Trophoblast cell (in vitro differentiated cells and primary cell): ENCODE data around the gene MAGI2.

Experiments used
- DNase-seq, 2 donors: peaks; one replicate each; pipeline ENCODE4 v3.0.0-alpha.2; 2016
- H2AFZ ChIP-seq: 2 replicates; pipeline ENCODE4 v1.6.1; 2013; ENCODE audit warnings: low read length, moderate library complexity, mild to moderate bottlenecking; ENCODE audit not compliant: insufficient read depth, poor library complexity
- H2AK5ac ChIP-seq: 2 replicates; pipeline ENCODE4 v1.6.1; 2013; ENCODE audit warnings: mild to moderate bottlenecking, low read length
- H2BK120ac ChIP-seq: 2 replicates; pipeline ENCODE4 v1.6.1; 2013; ENCODE audit warnings: low read length, mild to moderate bottlenecking, moderate library complexity; ENCODE audit not compliant: insufficient read depth, poor library complexity
- H2BK12ac ChIP-seq: 2 replicates; pipeline ENCODE4 v1.6.1; 2013; ENCODE audit warnings: mild to moderate bottlenecking, low read length, moderate library complexity
- H2BK5ac ChIP-seq: 2 replicates; pipeline ENCODE4 v1.6.1; 2013; ENCODE audit warnings: low read length, low read depth, moderate library complexity, mild to moderate bottlenecking; ENCODE audit not compliant: poor library complexity
- H3K14ac ChIP-seq: 2 replicates; pipeline ENCODE4 v1.6.1; 2013; ENCODE audit warnings: mild to moderate bottlenecking, low read length
- H3K18ac ChIP-seq: 2 replicates; pipeline ENCODE4 v1.6.1; 2013; ENCODE audit warnings: mild to moderate bottlenecking, low read length
- H3K23ac ChIP-seq: 2 replicates; pipeline ENCODE4 v1.6.1; 2013; ENCODE audit warnings: low read length
- H3K27ac ChIP-seq: 2 replicates; pipeline ENCODE4 v1.5.1; 2013; ENCODE audit warnings: low read depth, mild to moderate bottlenecking, inconsistent platforms, low read length, moderate library complexity
- H3K27me3 ChIP-seq: 2 replicates; pipeline ENCODE4 v1.6.1; 2013; ENCODE audit warnings: inconsistent platforms, mild to moderate bottlenecking, low read length, moderate library complexity; ENCODE audit not compliant: insufficient read depth
- H3K36me3 ChIP-seq, 2 experiments: 1 replicate in 1 of 2; 2 replicates in 1 of 2; pipeline ENCODE4 v1.6.1; 2013; ENCODE audit warnings: low read length in 2 of 2, mild to moderate bottlenecking in 2 of 2, moderate library complexity in 1 of 2; ENCODE audit not compliant: insufficient read depth in 2 of 2, control insufficient read depth in 1 of 2
- H3K4ac ChIP-seq: 2 replicates; pipeline ENCODE4 v1.6.1; 2013; ENCODE audit warnings: low read depth, mild to moderate bottlenecking, low read length, moderate library complexity
- H3K4me1 ChIP-seq, 2 experiments: 1 replicate in 1 of 2; 2 replicates in 1 of 2; pipeline ENCODE4 v1.6.1; 2013; ENCODE audit warnings: low read length in 2 of 2, mild to moderate bottlenecking in 2 of 2, moderate library complexity in 1 of 2; ENCODE audit not compliant: insufficient read depth in 2 of 2, control insufficient read depth in 1 of 2
- H3K4me2 ChIP-seq: 2 replicates; pipeline ENCODE4 v1.6.1; 2013; ENCODE audit warnings: inconsistent platforms, mild to moderate bottlenecking, low read length, moderate library complexity
- H3K4me3 ChIP-seq: 2 replicates; pipeline ENCODE4 v1.5.1; 2013; ENCODE audit warnings: mild to moderate bottlenecking, low read depth, low read length, inconsistent platforms
- H3K79me1 ChIP-seq: one replicate; pipeline ENCODE4 v1.6.1; 2013; ENCODE audit warnings: low read length
- H3K79me2 ChIP-seq: 2 replicates; pipeline ENCODE4 v1.6.1; 2013; ENCODE audit warnings: low read length, mild to moderate bottlenecking; ENCODE audit not compliant: control insufficient read depth, insufficient read depth, poor library complexity
- H3K9ac ChIP-seq: 2 replicates; pipeline ENCODE4 v1.6.1; 2013; ENCODE audit warnings: mild to moderate bottlenecking, low read length
- H3K9me3 ChIP-seq: 2 replicates; pipeline ENCODE4 v1.6.1; 2013; ENCODE audit warnings: low read depth, mild to moderate bottlenecking, control low read depth, inconsistent platforms, low read length; ENCODE audit not compliant: insufficient read depth
- H4K12ac ChIP-seq: 2 replicates; pipeline ENCODE4 v1.6.1; 2013; ENCODE audit warnings: low read depth, mild to moderate bottlenecking, low read length, moderate library complexity
- H4K8ac ChIP-seq: 2 replicates; pipeline ENCODE4 v1.6.1; 2013; ENCODE audit warnings: low read depth, mild to moderate bottlenecking, low read length, moderate library complexity
- H4K91ac ChIP-seq: one replicate; pipeline ENCODE4 v1.6.1; 2013; ENCODE audit warnings: low read depth, mild to moderate bottlenecking, low read length, moderate library complexity
- WGBS: extraction: QIAGEN DNeasy Blood & Tissue Kit; methylation state at CpG from one replicate; pipeline ENCODE4 v1.1.7; 2013; ENCODE audit warnings: missing lambda C conversion rate; ENCODE audit not compliant: insufficient read length, insufficient coverage; ENCODE audit errors: extremely low coverage; 5-methylcytosine and 5-hydroxymethylcytosine counted together

The MAGI2 gene

GRCh38 chr7:78359836-78360235 is 1093.6 kb downstream of the MAGI2 start:
- Histone ChIP-seq H3K9ac (no peak overlapping the region), H2AFZ (no peak overlapping the region), H2BK12ac (no peak overlapping the region), H2BK120ac (no peak overlapping the region), H3K79me2 (no peaks in the 10 kb centered on the region), H3K23ac (no peak overlapping the region), H3K27me3 (no peaks in the 10 kb centered on the region), H2BK5ac (no peak overlapping the region), H4K8ac (no peak overlapping the region), H4K12ac (no peak overlapping the region), H3K4me2 (no peak overlapping the region), H3K9me3 (no peaks in the 10 kb centered on the region), H3K4me3 (no peak overlapping the region), H3K4ac (no peak overlapping the region), H3K14ac (no peak overlapping the region), H2AK5ac (no peak overlapping the region), H4K91ac (no peak overlapping the region), H3K36me3 (no peaks in the 10 kb centered on the region), H3K4me1 (no peaks in the 10 kb centered on the region), H3K18ac (no peak overlapping the region), H3K27ac (no peak overlapping the region), H3K79me1 (no peaks in the 10 kb centered on the region)
- DNase-seq = no peak
- no CpG with 5 or more reads among the region's 1 CpG for WGBS

GRCh38 chr7:78357709-78358108 is 1095.8 kb downstream of the MAGI2 start:
- no peak overlapping the region for H2AK5ac ChIP-seq

GRCh38 chr7:78355834-78356233 is 1097.6 kb downstream of the MAGI2 start:
- no peaks in the 10 kb centered on the region for H3K27me3 ChIP-seq
- no peaks in the 10 kb centered on the region for H3K79me1 ChIP-seq

More at GRCh38 chr7:78357709-78358108, 1095.8 kb downstream of the MAGI2 start:
- H3K27me3 ChIP-seq = no peaks in the 10 kb centered on the region
- no peak overlapping the region for H2AFZ ChIP-seq
- no peak overlapping the region for H3K14ac ChIP-seq
- no peaks in the 10 kb centered on the region for H3K4me1 ChIP-seq
- H3K23ac ChIP-seq = no peak overlapping the region
- H2BK120ac ChIP-seq = no peak overlapping the region
- no peak overlapping the region for H4K12ac ChIP-seq
- no peak for DNase-seq
- no peak overlapping the region for H3K9ac ChIP-seq
- no peaks in the 10 kb centered on the region for H3K9me3 ChIP-seq
- H2BK12ac ChIP-seq = no peak overlapping the region
- H4K91ac ChIP-seq = no peak overlapping the region
- no peaks in the 10 kb centered on the region for H3K36me3 ChIP-seq
- H3K79me2 ChIP-seq = no peaks in the 10 kb centered on the region
- H3K27ac ChIP-seq = no peak overlapping the region
- no CpG with 5 or more reads among the region's 2 CpGs for whole genome bisulfite sequencing
- no peak overlapping the region for H3K18ac ChIP-seq
- no peak overlapping the region for H4K8ac ChIP-seq
- no peak overlapping the region for H2BK5ac ChIP-seq
- no peak overlapping the region for H3K4ac ChIP-seq
- H3K4me2 ChIP-seq = no peak overlapping the region
- no peaks in the 10 kb centered on the region for H3K79me1 ChIP-seq
- H3K4me3 ChIP-seq = no peak overlapping the region

GRCh38 chr7:78350926-78351325 is 1102.5 kb downstream of the MAGI2 start:
- Histone ChIP-seq H3K27me3 (no peaks in the 10 kb centered on the region), H2BK12ac (no peak overlapping the region), H3K14ac (no peak overlapping the region), H2BK5ac (no peak overlapping the region), H3K27ac (no peak overlapping the region), H4K8ac (no peak overlapping the region), H3K4me3 (no peak overlapping the region), H3K79me2 (no peaks in the 10 kb centered on the region), H3K9ac (no peak overlapping the region), H3K79me1 (no peaks in the 10 kb centered on the region), H2AFZ (no peak overlapping the region), H3K18ac (no peak overlapping the region), H3K4ac (no peak overlapping the region), H2BK120ac (no peak overlapping the region), H3K4me2 (no peak overlapping the region), H3K9me3 (no peaks in the 10 kb centered on the region), H3K23ac (no peak overlapping the region), H3K36me3 (no peaks in the 10 kb centered on the region), H4K12ac (no peak overlapping the region), H2AK5ac (no peak overlapping the region), H4K91ac (no peak overlapping the region), H3K4me1 (no peaks in the 10 kb centered on the region)
- WGBS = no CpG with 5 or more reads among the region's 3 CpGs
- DNase-seq = no peak

More at GRCh38 chr7:78355834-78356233, 1097.6 kb downstream of the MAGI2 start:
- Histone ChIP-seq H3K14ac (no peak overlapping the region), H2BK12ac (no peak overlapping the region), H4K12ac (no peak overlapping the region), H4K8ac (no peak overlapping the region), H3K9me3 (no peaks in the 10 kb centered on the region), H2AFZ (no peak overlapping the region), H3K4me3 (no peak overlapping the region), H3K18ac (no peak overlapping the region), H4K91ac (no peak overlapping the region), H3K4me1 (no peaks in the 10 kb centered on the region), H3K79me2 (no peaks in the 10 kb centered on the region), H3K27ac (no peak overlapping the region), H2BK120ac (no peak overlapping the region), H2AK5ac (no peak overlapping the region), H3K4ac (no peak overlapping the region), H3K23ac (no peak overlapping the region), H3K36me3 (no peaks in the 10 kb centered on the region), H3K4me2 (no peak overlapping the region), H3K9ac (no peak overlapping the region), H2BK5ac (no peak overlapping the region)
- DNase-seq = no peak
- no CpG with 5 or more reads among the region's 3 CpGs for WGBS
